ENCODE data around the gene KRTAP3-3.

Gene KRTAP3-3

GRCh38 chr17:41003926-41004325 is 10.0 kb upstream of the KRTAP3-3 start:
- no peak for DNase-seq

DNA sequence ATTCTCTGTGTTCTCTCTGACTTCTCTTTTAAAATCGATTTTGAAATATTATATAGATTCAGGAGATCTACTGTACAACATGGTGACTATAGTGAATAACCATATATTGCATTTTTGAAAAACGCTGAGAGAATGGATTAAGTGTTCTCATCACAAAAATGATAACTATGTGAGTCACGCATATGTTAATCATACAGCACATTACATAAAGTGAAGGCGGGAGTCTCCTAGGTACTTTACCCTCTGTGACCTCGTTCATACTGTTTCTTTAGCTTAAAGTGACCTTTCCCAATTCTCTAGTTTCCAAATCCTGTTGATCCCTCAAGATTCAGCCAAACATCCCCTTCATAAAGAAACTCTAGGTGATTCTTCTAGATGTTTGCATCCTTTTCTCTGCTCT is 8.8 kb upstream of the KRTAP3-3 start:
- no peak for DNase-seq

DNA sequence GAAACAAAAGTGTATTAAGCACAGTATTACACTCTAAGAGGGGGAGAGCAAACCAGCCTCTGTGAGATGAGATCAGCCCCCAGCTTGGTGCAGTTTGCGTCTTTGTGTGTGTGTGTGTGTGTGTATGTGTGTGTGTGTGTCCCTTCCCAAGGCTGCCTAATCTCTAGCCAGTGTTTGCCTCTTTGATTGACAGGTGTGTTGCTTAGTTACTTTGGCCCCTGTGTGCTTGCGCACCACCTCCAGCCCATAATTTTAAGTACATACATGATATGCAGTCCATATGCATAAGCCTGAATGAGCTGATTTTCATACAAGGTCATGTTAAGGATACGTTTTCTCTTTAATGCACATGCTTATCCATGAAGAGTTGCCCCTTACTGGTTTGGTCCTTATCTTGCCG is 7.8 kb upstream of the KRTAP3-3 start:
- no peak for DNase-seq

- peak; percentile 5 for DNase-seq
These were observed 5.6 kb upstream of the KRTAP3-3 start, which contains the start of gene KRTAP3-2 for GRCh38 chr17:40999563-40999962. KRTAP3-2 (minus strand) TSS chr17:40999906; CDS start chr17:40999853, 53 bp downstream.

DNA sequence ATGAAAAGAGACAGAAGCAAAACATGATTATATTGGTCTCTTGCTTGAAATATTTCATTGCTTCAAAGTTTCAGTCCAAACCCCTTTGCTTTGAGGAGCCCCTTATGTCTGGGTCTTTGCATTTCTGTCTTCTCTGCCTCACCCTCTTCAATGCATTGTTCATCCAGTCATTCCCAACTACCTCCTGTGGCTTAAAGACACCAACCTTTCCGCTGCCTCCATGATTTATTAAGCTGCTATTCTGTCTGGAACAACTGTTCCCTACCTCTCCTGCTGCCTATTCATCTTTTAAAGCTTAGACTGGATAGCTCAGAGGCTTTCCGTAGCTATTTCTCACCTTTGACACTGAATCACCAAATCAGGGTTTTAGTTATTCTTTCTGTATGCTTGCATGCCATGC is 3.4 kb upstream of the KRTAP3-3 start:
- DNase-seq = no peak

GRCh38 chr17:40996829-40997228 is 2.9 kb upstream of the KRTAP3-3 start:
- no peak for DNase-seq

GRCh38 chr17:40995116-40995515 is 1.2 kb upstream of the KRTAP3-3 start:
- no peak for DNase-seq

- DNase-seq = no peak
These were observed 880 bp downstream of the KRTAP3-3 start for GRCh38 chr17:40993084-40993483.

DNA sequence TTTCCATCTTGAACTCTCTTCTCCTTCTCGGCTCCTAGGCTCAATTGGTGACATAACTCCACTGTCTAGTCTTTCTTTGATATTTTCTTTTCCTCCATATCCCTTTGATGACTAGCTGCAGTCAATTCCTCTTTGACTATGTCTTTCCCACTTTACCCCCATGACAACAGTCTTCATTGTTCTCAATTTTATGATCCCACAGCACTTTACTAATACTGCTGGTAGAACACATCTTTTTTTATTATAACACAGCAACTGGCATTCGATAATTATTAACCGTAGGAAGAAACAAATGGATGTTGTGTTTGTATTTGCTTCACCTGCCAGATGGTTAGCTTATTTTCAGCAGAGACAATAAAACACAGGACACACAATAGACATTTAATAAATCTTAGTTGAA is 1.3 kb downstream of the KRTAP3-3 start:
- DNase-seq = no peak

GRCh38 chr17:40986920-40987319 is 7.0 kb downstream of the KRTAP3-3 start:
- no peak for DNase-seq

DNA sequence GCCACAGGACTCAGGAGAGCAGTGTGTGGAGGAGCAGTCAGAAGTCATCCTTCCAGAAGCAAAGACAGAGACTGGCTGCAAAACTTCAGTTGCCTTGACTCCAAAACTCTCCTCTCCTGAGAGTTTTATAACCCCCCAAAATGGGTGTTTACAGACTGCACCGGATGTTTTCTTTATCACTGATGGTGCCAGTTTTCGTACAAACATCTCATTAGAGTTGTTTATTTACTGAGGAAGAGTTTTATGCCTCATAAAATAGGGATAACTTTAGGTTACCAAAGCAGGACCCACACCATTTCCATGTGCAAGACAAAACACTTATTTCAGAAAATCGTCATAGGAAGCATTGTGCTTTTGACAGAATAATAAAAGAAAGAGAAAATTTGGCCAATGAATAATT is 9.7 kb downstream of the KRTAP3-3 start, which contains the start of gene KRT40:
KRT40 (minus strand) TSS at position 101 of the 400 bp plus-strand sequence; CDS start at position 48, 53 bp downstream.
- no peak for DNase-seq

- no peak for DNase-seq
These were observed 12.8 kb downstream of the KRTAP3-3 start for GRCh38 chr17:40981115-40981514.

- DNase-seq = no peak
These were observed 13.4 kb downstream of the KRTAP3-3 start for GRCh38 chr17:40980596-40980995.

- no peak for DNase-seq
These were observed 13.8 kb downstream of the KRTAP3-3 start for GRCh38 chr17:40980117-40980516.

- DNase-seq = no peak
These were observed 15.3 kb downstream of the KRTAP3-3 start for GRCh38 chr17:40978575-40979151.

DNA sequence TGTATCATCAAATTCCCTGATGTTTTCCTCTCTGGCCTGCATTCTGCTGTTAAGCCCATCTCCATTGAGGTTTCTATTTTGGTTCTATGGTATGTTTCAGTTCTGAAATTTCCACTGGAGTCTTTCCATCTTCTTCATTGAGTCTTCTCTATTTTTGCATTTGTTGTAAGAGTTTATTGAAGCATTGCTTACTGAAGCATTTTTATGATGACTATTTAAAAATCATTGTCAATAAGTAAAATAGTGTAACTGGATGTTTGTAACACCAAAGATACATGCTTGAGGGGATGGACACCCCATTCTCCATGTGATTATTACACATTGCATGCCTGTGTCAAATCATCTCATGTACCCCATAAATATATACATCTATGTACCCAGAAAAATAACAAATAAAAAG is 18.4 kb downstream of the KRTAP3-3 start:
- no peak for DNase-seq

GRCh38 chr17:40974366-40974765 is 19.6 kb downstream of the KRTAP3-3 start:
- no peak for DNase-seq

- DNase-seq = no peak
These were observed 26.4 kb downstream of the KRTAP3-3 start for GRCh38 chr17:40967582-40967981.

DNA sequence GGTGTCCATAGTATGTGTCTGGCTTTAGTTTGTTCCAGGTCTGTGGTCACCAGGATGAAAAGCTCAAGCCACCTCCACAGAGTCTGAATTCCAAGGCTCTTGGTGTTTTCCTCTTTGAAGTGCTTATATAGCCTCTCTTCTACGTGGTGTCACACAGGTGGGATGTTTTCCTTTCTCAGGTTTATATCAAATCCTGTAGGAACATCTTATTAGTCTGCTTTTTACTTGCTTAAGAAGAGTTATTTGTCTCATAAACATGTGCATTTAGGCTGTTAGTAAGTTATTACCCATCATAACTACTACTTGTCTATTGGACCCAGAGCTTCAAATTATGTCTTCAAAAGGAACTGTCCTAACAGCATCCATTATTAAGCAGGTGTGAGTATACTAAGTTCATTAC is 27.1 kb downstream of the KRTAP3-3 start, which contains the start of gene KRT39:
KRT39 (minus strand) TSS at position 101 of the 400 bp plus-strand sequence; CDS start at position 9, 92 bp downstream.
- no peak for DNase-seq

- peak; percentile 16 for DNase-seq
These were observed 30.1 kb downstream of the KRTAP3-3 start for GRCh38 chr17:40963838-40964237.

DNA sequence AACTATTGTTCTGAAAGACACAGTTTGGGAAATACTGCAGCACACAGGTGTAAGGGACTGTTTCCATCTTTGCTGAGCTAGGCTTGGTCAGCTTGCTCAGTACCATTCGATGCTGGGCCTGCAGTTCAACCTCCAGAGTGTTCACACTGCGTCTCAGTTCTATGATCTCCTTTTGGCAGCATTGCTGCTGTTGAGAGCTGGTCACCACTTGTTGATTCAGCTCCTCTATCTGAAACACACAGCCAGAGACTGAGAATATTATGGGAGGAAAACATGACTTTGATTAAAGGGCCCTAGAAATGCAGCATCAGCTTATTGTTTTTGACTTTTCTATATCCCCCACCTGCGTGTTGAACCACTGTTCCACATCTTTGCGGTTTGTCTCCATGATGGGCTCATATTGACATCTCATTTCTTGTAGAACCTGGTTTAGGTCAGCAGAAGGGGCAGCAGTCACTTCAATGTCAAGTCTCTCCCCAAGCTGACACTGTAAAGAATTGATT is 31.9 kb downstream of the KRTAP3-3 start:
- no peak for DNase-seq

GRCh38 chr17:40961591-40961990 is 32.4 kb downstream of the KRTAP3-3 start:
- no peak for DNase-seq

DNA sequence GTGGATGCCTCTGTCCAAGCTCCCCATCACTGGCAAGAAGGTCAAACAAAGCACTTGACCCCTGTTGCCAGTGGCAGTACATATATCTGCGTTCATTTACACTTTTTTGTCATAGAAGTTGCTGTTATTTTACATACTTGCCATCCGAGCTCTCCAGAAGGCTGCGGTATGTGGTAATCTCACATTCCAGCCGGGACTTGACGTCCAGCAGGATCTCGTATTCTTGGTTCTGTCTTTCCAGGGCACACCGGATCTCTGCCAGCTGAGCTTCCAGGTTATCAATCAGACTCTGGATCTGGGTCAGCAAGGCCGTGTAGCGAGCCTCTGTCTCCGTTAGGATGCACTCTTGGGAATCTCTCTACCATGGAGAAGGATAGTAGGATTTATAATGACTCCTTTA is 33.8 kb downstream of the KRTAP3-3 start:
- DNase-seq = no peak

GRCh38 chr17:40958086-40958953 is 35.6 kb downstream of the KRTAP3-3 start:
- no peak for DNase-seq
